Fibroblast of pulmonary artery (primary cell): Measurements from ENCODE around the gene GADD45A.

Experiments used
- DNase-seq: peaks from one replicate; pipeline ENCODE4 v3.0.0-alpha.2; 2010; ENCODE audit warnings: low read depth
- H3K4me3 ChIP-seq: replicated peaks from 2 replicates; pipeline ENCODE4 v1.5.1; 2011; ENCODE audit warnings: low read depth, mild to moderate bottlenecking, control low read depth, low read length, moderate library complexity
- TF ChIP-seq, protein P1 (sequence below): IDR thresholded peaks from 2 replicates; pipeline ENCODE4 v1.5.1; 2011; ENCODE audit warnings: mild to moderate bottlenecking, control low read depth, low read length, inconsistent platforms; ENCODE audit errors: missing control alignments

The GADD45A gene

DNA sequence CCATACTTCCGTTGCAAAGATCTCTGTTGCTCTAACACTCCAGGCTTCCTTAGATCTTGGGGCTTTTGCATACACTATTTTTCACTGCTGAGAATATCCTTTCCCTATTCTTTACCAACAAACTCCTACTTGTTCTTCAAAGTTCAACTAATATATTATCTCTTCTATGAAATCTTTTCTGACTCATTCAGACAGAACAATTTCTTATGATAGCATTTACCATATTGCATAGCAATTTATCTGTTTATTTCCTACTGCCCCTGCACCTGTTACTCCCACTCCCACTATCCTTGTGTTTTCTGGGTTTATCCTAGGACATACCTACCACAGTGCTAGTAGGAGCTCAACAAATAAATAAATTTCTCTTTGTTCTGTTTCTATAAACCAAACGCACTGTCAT is 11.0 kb downstream of the GADD45A start:
- TF ChIP-seq, protein P1, sequence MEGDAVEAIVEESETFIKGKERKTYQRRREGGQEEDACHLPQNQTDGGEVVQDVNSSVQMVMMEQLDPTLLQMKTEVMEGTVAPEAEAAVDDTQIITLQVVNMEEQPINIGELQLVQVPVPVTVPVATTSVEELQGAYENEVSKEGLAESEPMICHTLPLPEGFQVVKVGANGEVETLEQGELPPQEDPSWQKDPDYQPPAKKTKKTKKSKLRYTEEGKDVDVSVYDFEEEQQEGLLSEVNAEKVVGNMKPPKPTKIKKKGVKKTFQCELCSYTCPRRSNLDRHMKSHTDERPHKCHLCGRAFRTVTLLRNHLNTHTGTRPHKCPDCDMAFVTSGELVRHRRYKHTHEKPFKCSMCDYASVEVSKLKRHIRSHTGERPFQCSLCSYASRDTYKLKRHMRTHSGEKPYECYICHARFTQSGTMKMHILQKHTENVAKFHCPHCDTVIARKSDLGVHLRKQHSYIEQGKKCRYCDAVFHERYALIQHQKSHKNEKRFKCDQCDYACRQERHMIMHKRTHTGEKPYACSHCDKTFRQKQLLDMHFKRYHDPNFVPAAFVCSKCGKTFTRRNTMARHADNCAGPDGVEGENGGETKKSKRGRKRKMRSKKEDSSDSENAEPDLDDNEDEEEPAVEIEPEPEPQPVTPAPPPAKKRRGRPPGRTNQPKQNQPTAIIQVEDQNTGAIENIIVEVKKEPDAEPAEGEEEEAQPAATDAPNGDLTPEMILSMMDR = no peak
- H3K4me3 ChIP-seq = no peak overlapping the region
- no peak for DNase-seq

DNA sequence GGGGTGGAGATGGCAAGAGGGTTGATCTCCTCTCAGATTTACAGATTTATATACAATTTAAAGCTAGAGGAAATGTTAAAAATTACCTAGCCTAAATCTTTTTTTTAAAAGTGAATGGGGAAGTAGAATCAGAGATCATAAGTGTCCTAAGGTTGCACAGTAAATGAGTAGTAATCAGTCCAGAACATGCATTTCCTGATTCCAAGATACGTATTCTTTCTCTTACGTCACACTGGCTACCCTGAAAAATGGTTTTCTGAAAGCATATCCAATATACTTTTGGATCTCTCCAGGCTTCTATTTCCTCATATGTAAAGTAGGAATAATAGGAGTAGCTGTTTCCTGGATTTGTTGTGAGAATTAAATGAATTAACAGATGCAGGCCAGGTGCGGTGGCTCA is 11.7 kb downstream of the GADD45A start:
- DNase-seq = no peak
- TF ChIP-seq, protein P1 = no peak

DNA sequence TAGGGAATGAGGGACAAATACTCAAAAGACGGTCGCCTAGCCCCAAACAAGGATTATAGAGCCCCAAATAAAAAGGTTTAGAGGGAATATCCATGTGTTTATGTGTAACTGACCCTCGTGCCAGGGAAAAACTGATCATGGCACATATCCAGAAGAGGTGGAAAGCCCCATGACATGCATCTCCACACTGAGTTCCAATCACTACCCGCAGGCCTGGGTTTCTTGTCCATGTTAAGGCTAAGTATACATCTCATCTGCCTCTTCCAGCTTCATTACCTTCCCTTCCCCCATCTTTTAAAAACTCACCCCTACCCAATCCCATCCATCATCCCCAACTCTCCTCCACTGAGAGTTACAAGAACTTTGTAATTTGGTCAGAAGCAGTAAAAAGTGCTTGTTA is 15.2 kb downstream of the GADD45A start:
- TF ChIP-seq, protein P1 = no peak
- no peak for DNase-seq
- H3K4me3 ChIP-seq = no peak overlapping the region

More for the DNA sequence above, 11.7 kb downstream of the GADD45A start:
- no peak overlapping the region for H3K4me3 ChIP-seq

DNA sequence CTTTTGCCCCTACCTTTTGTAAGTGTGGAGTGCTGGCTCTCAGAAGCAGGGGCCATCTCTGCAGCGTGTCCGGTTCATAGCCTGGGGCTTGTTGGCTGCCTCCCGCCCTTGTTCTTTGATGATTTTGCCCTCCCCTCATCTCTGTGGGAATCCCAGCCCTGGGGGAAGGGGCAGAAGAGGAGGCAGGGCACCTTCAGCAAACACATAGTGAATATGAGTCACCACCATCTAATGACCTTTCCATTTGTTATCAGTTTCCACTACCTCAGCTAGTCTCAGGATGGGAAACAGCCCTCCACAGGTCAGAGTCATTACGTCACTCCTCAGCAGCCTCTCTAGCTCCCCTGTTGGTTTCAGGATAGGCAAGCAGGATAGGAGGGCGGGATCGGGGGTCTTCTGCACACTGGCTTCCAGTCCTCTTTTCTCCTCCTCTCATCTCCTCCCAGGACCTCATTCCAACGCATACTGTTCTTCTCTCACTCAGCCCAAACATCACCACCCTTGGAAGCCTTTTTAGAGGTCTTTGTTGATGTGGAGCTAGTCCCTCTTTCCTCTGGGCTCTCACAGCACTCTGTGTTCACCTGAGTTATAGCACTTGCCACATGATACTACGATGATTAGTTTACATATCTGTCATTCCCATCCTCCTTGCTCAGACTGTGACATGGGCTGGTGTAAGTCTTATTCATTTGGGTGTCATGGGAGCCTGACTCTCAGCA is 15.8 kb downstream of the GADD45A start:
- TF ChIP-seq, protein P1 = peak; percentile 45
- peak; percentile 61 for DNase-seq
- no peak overlapping the region for H3K4me3 ChIP-seq

DNA sequence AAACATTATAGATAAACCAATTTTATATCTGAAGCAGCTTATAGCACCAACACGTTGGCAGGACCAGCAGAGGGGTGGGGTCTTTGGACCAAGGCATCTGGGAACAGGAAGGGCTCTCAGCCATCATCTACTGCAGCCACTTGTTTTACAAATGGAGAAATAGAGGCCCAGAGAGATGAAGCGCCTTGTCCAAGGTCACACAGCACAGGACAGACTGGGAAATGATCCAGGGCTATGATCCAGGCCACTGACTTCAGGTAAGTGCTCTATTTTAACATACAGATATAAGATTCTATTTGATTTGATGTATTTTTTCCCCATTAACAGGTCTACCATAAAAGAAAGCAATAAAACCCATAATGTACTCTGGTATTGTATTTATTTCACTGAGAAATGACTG is 16.9 kb downstream of the GADD45A start:
- no peak for DNase-seq
- TF ChIP-seq, protein P1 = no peak
- no peak overlapping the region for H3K4me3 ChIP-seq

DNA sequence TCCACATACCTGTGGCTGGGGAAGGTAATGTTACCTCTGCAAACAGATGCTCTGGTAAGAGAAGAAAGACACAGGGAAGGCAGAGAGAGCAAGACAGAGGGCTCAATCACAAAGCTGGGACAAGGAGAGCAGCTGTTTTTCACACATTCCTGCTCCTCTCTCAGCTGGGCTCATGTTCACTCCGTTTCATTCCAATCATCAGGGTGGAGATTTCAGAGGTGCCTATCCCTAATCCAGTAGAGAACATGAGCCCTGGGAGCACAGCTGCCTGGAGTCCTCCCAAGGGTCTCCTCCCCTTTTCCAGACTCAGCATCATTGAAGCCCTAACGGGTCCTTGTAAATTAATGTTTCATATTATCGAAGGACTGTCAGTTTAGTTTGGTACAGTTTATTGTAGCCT is 19.4 kb downstream of the GADD45A start:
- no peak overlapping the region for H3K4me3 ChIP-seq
- no peak for DNase-seq
- TF ChIP-seq, protein P1 = no peak
